K562 (cell line): ENCODE results near the gene AP4S1. TPM values are rescaled to one million over a fixed set of nuclear protein-coding genes. Genes with fewer than 3 reads are reported as not detected.

ENCODE experiments used
- ATAC-seq: fragments of 200-7000 bp; cut with Tn5 transposase; 3 replicates; pipeline ENCODE4 v1.9.1; 2020; ENCODE audit warnings: moderate library complexity
- BruUV-seq: library from RNA; stranded (reverse); fragments of 400-500 nt; replicated peaks from 2 replicates; lab custom pipeline; 2021; lab: Mats Ljungman, UMichigan
- CTCF ChIA-PET: fragments of 300-600 bp; formaldehyde crosslinking; extraction: SDS; loops from one replicate; lab custom pipeline; 2021; ENCODE audit warnings: low intra/inter-chr PET ratio; lab: Yijun Ruan, JAX
- POLR2A ChIA-PET: fragments of 300-600, 350-650 bp; sonication (Branson Sonifier 250); formaldehyde crosslinking; extraction: SDS; loops from one replicate; lab custom pipeline; 2021; ENCODE audit warnings: antibody characterized with exemption, inconsistent platforms; lab: Yijun Ruan, JAX
- DNase-seq, 4 experiments: peaks; one replicate each; pipeline versions ENCODE4 v3.0.0 to v3.0.0-alpha.2; 2011 to 2018; ENCODE audit warnings: low spot score in 3 of 4, mixed read lengths in 3 of 4; ENCODE audit errors: extremely low read depth in 1 of 4
- FAIRE-seq: peaks from 2 replicates; lab custom pipeline; 2011; peaks lifted over from hg19 to GRCh38; lab: Jason Lieb, UNC
- H2AFZ ChIP-seq: 2 replicates; pipeline ENCODE4 v1.6.0; 2011; ENCODE audit warnings: low read depth, low read length, control low read depth, inconsistent platforms
- H3K27ac ChIP-seq: fragments of 200-600 bp; 3 replicates; pipeline ENCODE4 v1.8.0; 2011; ENCODE audit warnings: low read depth, mild to moderate bottlenecking, control low read depth, inconsistent platforms, low read length, moderate library complexity, mixed read lengths; ENCODE audit errors: extremely low read depth
- H3K27me3 ChIP-seq, 2 experiments: fragments of 300-600 bp in 1 of 2; 2 replicates in 1 of 2; 3 replicates in 1 of 2; pipeline versions ENCODE4 v1.6.0 to v1.8.0; 2011; ENCODE audit warnings: inconsistent platforms in 2 of 2, low read length in 2 of 2, mild to moderate bottlenecking in 1 of 2, mixed read lengths in 1 of 2, moderate library complexity in 1 of 2; ENCODE audit not compliant: control insufficient read depth in 2 of 2, insufficient read depth in 2 of 2
- H3K36me3 ChIP-seq: fragments of 300-600 bp; 3 replicates; pipeline ENCODE4 v1.8.0; 2011; ENCODE audit warnings: mild to moderate bottlenecking, low read length, inconsistent platforms; ENCODE audit not compliant: control insufficient read depth, insufficient read depth
- H3K4me1 ChIP-seq, 2 experiments: fragments of 200-600 bp in 1 of 2; replicated peaks in 1 of 2; 2 replicates in 1 of 2; 3 replicates in 1 of 2; pipeline versions ENCODE4 v1.5.1 to v1.8.0; 2011; ENCODE audit warnings: inconsistent platforms in 2 of 2, low read length in 2 of 2, mild to moderate bottlenecking in 1 of 2, mixed read lengths in 1 of 2, moderate library complexity in 1 of 2; ENCODE audit not compliant: control insufficient read depth in 2 of 2, insufficient read depth in 2 of 2
- H3K4me2 ChIP-seq: 2 replicates; pipeline ENCODE4 v1.6.1; 2011; ENCODE audit warnings: low read length, control low read depth, inconsistent platforms, mixed read lengths; ENCODE audit not compliant: insufficient read depth
- H3K4me3 ChIP-seq: fragments of 200-600 bp; sonication (generic), shearing (Covaris generic); 2 replicates; pipeline ENCODE4 v1.5.1; 2016; ENCODE audit warnings: control low read depth, inconsistent platforms
- H3K79me2 ChIP-seq: fragments of 200-600 bp; 3 replicates; pipeline ENCODE4 v1.8.0; 2011; ENCODE audit warnings: low read length, inconsistent platforms; ENCODE audit not compliant: control insufficient read depth, insufficient read depth
- H3K9ac ChIP-seq, 2 experiments: 2 replicates each; pipeline versions ENCODE4 v1.6.0 to v1.6.1; 2011; ENCODE audit warnings: low read depth in 2 of 2, low read length in 2 of 2, control low read depth in 1 of 2, inconsistent platforms in 1 of 2, mild to moderate bottlenecking in 1 of 2, mixed read lengths in 1 of 2; ENCODE audit not compliant: insufficient read depth in 1 of 2
- H3K9me1 ChIP-seq: one replicate; pipeline ENCODE4 v1.6.0; 2011; ENCODE audit warnings: inconsistent platforms, mild to moderate bottlenecking, low read length, moderate library complexity; ENCODE audit not compliant: control insufficient read depth, insufficient read depth
- H3K9me3 ChIP-seq: replicated peaks from 2 replicates; pipeline ENCODE4 v1.5.1; 2011; ENCODE audit warnings: low read depth, low read length, inconsistent platforms; ENCODE audit not compliant: control insufficient read depth, insufficient read depth
- H4K20me1 ChIP-seq: replicated peaks from 2 replicates; pipeline ENCODE4 v1.6.1; 2011; ENCODE audit warnings: low read length, inconsistent platforms, mixed read lengths; ENCODE audit not compliant: control insufficient read depth, insufficient read depth
- ZNF561 ChIP-seq: fragments of 450-650 bp; formaldehyde crosslinking; conservative IDR thresholded peaks from 2 replicates; pipeline ENCODE4 v1.4.0; 2020; ENCODE audit warnings: mild to moderate bottlenecking, moderate library complexity
- WGBS: fragments of 100-300 bp; shearing (Covaris generic); methylation state at CpG from one replicate; pipeline ENCODE4 v1.1.6; 2016; ENCODE audit warnings: low coverage, mixed read lengths; ENCODE audit not compliant: insufficient coverage; ENCODE audit errors: missing lambda C conversion rate; 5-methylcytosine and 5-hydroxymethylcytosine counted together
- in situ Hi-C: fragments of 300-500 bp; cut with MboI; formaldehyde crosslinking; loops from 4 replicates; pipeline ENCODE4 v1.15.0; 2018; ENCODE audit warnings: inconsistent platforms, mixed read lengths
- intact Hi-C: fragments of 100-400 bp; cut with micrococcal nuclease; formaldehyde crosslinking; loops from 2 replicates; pipeline ENCODE4 v1.14.2; 2022
- polyA plus RNA-seq, 8 experiments: library from polyadenylated mRNA; depleted of rRNA in 4 of 8; stranded (reverse) in 5 of 8; unstranded in 3 of 8; fragments of >200 nt; fragmentation: Nextera tagmentation in 2 of 8; fragmentation: Illumina TruSeq in 1 of 8; extraction: Ambion mirVana in 2 of 8; extraction: Trizol in 1 of 8; gene quantifications; 2 replicates each; pipeline versions ENCODE4 v1.2.1 to v1.2.3, GENCODE V29; 2011 to 2014; ENCODE audit warnings: inconsistent platforms in 1 of 8, missing spikeins in 1 of 8
- total RNA-seq, 7 experiments: library from RNA; depleted of rRNA in 6 of 7; stranded (reverse); fragments of >200 nt in 6 of 7; fragmentation: Illumina TruSeq in 2 of 7; extraction: Trizol in 2 of 7; gene quantifications; 2 replicates each; pipeline versions ENCODE4 v1.2.1 to v1.2.3, GENCODE V29; 2011 to 2021; ENCODE audit warnings: low replicate concordance in 1 of 7
- TF ChIP-seq, protein P1 (sequence below): fragments of 450-650 bp; IDR thresholded peaks from 2 replicates; pipeline ENCODE4 v1.6.1; 2018; ENCODE audit not compliant: partially characterized antibody
- TF ChIP-seq, protein P2 (sequence below), 2 experiments: fragments of 450-650 bp; formaldehyde crosslinking in 1 of 2; IDR thresholded peaks; 2 replicates each; pipeline versions ENCODE4 v1.4.0 to v1.6.1; 2014 to 2020; ENCODE audit warnings: mild to moderate bottlenecking in 2 of 2, borderline replicate concordance in 1 of 2, low read depth in 1 of 2

Gene AP4S1
- total and polyA plus RNA-seq, 9 of the 15 experiments (the other 6 are each of a cell fraction or from before 2014, with no cell fraction given), result 3.7 to 7.8 (median 5.9) TPM

DNA sequence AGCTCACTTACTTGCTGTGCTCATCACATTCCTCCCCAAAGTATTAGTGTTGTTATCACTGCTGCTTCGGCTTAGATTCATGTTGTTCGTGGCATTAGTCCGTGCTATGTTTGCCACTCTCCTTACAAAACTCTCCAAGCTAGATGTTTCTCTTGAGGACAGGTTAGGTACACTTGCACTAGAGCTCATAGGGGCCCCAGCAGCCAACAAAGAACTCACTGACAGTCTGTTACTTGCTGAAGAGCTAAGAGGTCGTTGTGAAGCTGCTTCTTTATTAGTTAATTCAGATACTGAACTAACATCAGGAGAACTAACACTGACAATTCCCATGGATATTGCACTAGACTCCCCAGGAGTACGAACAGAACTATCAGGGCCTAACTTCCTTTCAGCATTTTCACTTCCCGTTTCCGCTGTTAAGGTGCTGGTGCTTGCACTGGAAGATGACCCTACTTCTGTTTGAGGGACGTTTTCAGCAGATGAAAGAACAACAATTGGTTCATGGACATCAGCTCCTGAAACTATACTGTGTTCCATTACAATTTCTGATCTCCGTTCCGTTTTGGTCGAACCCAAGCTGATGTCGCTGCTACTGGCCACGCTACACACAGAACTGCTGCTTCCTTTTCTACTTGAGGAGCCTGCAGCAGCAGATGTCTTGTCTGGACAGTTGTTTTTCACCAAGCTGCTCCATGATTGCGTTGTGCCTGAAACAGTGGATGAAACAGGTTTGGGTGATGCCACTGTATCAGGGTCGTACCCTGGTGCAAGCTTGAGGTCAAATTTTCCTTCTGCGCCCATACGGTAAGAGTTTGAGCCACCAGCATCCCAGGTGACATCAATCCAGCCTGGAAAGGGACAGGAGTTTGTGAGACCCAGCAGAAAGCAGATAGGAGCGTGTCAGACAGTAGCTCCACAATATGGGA lies 103.4 kb downstream of the AP4S1 start:
- no peaks in the 10 kb centered on the region for H3K9me1 ChIP-seq
- in situ Hi-C loops, result no loop called here
- no peak overlapping the region for H3K4me3 ChIP-seq
- no peaks in the 10 kb centered on the region for H3K9me3 ChIP-seq
- no peak for ATAC-seq
- H3K9ac ChIP-seq, result no peak overlapping the region
- no peaks in the 10 kb centered on the region for H4K20me1 ChIP-seq
- ChIA-PET POLR2A (interaction anchor here (1.2 kb wide), 1 partner anchor 12 kb away, joined by 3 read pairs; no protein-coding TSS in a partner anchor), CTCF (no interaction called here)
- no peak for FAIRE-seq
- WGBS, result 90% methylated on average over 13 of the region's 18 CpGs
- no peak for DNase-seq
- no peak overlapping the region for H3K27ac ChIP-seq
- intact Hi-C loops, result no loop called here
- H3K79me2 ChIP-seq, result no peaks in the 10 kb centered on the region
- H3K4me1 ChIP-seq, result no peaks in the 10 kb centered on the region
- no TSS peak for BruUV-seq
- H3K36me3 ChIP-seq, result peaks cover 82% of the 10 kb centered on the region
- no peak overlapping the region for H2AFZ ChIP-seq
- no peaks in the 10 kb centered on the region for H3K27me3 ChIP-seq
- no peak overlapping the region for H3K4me2 ChIP-seq
- TF ChIP-seq, protein P1, sequence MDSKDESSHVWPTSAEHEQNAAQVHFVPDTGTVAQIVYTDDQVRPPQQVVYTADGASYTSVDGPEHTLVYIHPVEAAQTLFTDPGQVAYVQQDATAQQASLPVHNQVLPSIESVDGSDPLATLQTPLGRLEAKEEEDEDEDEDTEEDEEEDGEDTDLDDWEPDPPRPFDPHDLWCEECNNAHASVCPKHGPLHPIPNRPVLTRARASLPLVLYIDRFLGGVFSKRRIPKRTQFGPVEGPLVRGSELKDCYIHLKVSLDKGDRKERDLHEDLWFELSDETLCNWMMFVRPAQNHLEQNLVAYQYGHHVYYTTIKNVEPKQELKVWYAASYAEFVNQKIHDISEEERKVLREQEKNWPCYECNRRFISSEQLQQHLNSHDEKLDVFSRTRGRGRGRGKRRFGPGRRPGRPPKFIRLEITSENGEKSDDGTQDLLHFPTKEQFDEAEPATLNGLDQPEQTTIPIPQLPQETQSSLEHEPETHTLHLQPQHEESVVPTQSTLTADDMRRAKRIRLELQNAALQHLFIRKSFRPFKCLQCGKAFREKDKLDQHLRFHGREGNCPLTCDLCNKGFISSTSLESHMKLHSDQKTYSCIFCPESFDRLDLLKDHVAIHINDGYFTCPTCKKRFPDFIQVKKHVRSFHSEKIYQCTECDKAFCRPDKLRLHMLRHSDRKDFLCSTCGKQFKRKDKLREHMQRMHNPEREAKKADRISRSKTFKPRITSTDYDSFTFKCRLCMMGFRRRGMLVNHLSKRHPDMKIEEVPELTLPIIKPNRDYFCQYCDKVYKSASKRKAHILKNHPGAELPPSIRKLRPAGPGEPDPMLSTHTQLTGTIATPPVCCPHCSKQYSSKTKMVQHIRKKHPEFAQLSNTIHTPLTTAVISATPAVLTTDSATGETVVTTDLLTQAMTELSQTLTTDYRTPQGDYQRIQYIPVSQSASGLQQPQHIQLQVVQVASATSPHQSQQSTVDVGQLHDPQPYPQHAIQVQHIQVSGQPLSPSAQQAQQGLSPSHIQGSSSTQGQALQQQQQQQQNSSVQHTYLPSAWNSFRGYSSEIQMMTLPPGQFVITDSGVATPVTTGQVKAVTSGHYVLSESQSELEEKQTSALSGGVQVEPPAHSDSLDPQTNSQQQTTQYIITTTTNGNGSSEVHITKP, result no peak
- TF ChIP-seq ZNF561 (CRISPR knock-in tag), result no peak
- TF ChIP-seq, protein P2, sequence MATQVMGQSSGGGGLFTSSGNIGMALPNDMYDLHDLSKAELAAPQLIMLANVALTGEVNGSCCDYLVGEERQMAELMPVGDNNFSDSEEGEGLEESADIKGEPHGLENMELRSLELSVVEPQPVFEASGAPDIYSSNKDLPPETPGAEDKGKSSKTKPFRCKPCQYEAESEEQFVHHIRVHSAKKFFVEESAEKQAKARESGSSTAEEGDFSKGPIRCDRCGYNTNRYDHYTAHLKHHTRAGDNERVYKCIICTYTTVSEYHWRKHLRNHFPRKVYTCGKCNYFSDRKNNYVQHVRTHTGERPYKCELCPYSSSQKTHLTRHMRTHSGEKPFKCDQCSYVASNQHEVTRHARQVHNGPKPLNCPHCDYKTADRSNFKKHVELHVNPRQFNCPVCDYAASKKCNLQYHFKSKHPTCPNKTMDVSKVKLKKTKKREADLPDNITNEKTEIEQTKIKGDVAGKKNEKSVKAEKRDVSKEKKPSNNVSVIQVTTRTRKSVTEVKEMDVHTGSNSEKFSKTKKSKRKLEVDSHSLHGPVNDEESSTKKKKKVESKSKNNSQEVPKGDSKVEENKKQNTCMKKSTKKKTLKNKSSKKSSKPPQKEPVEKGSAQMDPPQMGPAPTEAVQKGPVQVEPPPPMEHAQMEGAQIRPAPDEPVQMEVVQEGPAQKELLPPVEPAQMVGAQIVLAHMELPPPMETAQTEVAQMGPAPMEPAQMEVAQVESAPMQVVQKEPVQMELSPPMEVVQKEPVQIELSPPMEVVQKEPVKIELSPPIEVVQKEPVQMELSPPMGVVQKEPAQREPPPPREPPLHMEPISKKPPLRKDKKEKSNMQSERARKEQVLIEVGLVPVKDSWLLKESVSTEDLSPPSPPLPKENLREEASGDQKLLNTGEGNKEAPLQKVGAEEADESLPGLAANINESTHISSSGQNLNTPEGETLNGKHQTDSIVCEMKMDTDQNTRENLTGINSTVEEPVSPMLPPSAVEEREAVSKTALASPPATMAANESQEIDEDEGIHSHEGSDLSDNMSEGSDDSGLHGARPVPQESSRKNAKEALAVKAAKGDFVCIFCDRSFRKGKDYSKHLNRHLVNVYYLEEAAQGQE (IDR thresholded peaks at IDR 0.05; ENCODE audit: borderline replicate concordance), result no peak
- TF ChIP-seq, protein P2 (CRISPR knock-in tag; IDR thresholded peaks at IDR 0.05; ENCODE audit: low read depth), result no peak
